Body of pancreas (tissue), 4 donors: ENCODE data around the gene LFNG.
A peak's percentile ranks its signal among the peaks of the same experiment; 100 is the strongest.

Experiments
- CTCF ChIP-seq, 7 experiments: fragments of 450-650 bp in 4 of 7; fragments of 200-600 bp in 3 of 7; sonication (generic) in 3 of 7; IDR thresholded peaks; one replicate each; pipeline ENCODE4 v1.5.1; 2016 to 2019; ENCODE audit warnings: antibody characterized with exemption in 7 of 7
- POLR2A ChIP-seq, 3 donors: fragments of 450-650 bp; IDR thresholded peaks; one replicate each; pipeline ENCODE4 v1.6.1; 2016; ENCODE audit warnings: antibody characterized with exemption in 3 of 3, mild to moderate bottlenecking in 2 of 3

- TF ChIP-seq CTCF (IDR thresholded peaks at IDR 0.05): peak in 3 of 7 experiments; percentile 32 to 53 (median 46)
- no peak for TF ChIP-seq POLR2A (IDR thresholded peaks at IDR 0.05)
Observed at GRCh38 chr7:2474813-2475677, 44.5 kb upstream of the LFNG start.
